Type B pancreatic cell (in vitro differentiated cells): Measurements from ENCODE around the gene S1PR5. TPM values are rescaled to one million over a fixed set of nuclear protein-coding genes. Genes with fewer than 3 reads are reported as not detected.

Experiments used
- DNase-seq: peaks from one replicate; pipeline ENCODE4 v3.0.0; 2021; ENCODE audit warnings: mixed read lengths; ENCODE audit not compliant: unreplicated experiment; ENCODE audit errors: extremely low spot score
- H3K27ac Mint-ChIP-seq: 2 replicates; pipeline ENCODE4 v1.8.0; 2021; ENCODE audit warnings: mild to moderate bottlenecking, mixed read lengths
- H3K27me3 Mint-ChIP-seq: 2 replicates; pipeline ENCODE4 v1.8.0; 2021; ENCODE audit warnings: mixed read lengths
- H3K36me3 Mint-ChIP-seq: 2 replicates; pipeline ENCODE4 v1.8.0; 2021; ENCODE audit warnings: mixed read lengths
- H3K4me1 Mint-ChIP-seq: one replicate; pipeline ENCODE4 v1.8.0; 2021; ENCODE audit warnings: mixed read lengths; ENCODE audit not compliant: unreplicated experiment
- H3K4me3 Mint-ChIP-seq: 2 replicates; pipeline ENCODE4 v1.8.0; 2021; ENCODE audit warnings: mild to moderate bottlenecking, mixed read lengths
- H3K9me3 Mint-ChIP-seq: 2 replicates; pipeline ENCODE4 v1.8.0; 2021; ENCODE audit warnings: mixed read lengths
- CTCF ChIP-seq: fragments of 200-600 bp; sonication (generic); conservative IDR thresholded peaks from 2 replicates; pipeline ENCODE4 v1.5.0; 2021; ENCODE audit warnings: antibody characterized with exemption, mild to moderate bottlenecking
- total RNA-seq: library from RNA; stranded (reverse); gene quantifications from 2 replicates; pipeline ENCODE4 v1.2.1, GENCODE V29; 2021; ENCODE audit warnings: low replicate concordance

The S1PR5 gene
- total RNA-seq, 1 donor from 2014 or later: 1.1 TPM

DNA sequence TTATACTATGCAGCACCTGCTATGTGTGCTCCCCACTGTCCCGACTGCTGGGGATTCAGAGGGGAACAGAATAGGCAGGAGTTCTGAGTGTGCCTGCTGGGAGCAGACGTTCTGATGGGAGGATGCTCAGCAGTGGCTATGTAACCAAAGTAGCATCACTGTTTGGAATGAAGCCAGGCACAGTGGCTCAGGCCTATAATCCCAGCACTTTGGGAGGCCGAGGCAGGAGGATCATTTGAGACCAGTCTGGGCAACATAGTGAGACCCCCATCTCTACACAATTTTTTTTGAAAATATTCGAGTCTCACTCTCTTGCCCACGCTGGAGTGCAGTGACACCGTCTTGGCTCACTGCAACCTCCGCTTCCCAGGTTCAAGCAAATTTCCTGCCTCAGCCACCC is 32.5 kb upstream of the S1PR5 start:
- Mint-ChIP-seq H3K9me3 (no peaks in the 10 kb centered on the region), H3K27ac (no peak overlapping the region), H3K27me3 (no peaks in the 10 kb centered on the region), H3K4me3 (no peak overlapping the region), H3K4me1 (no peaks in the 10 kb centered on the region), H3K36me3 (no peaks in the 10 kb centered on the region)
- TF ChIP-seq CTCF: no peak
- DNase-seq: no peak

- Mint-ChIP-seq H3K36me3 (no peaks in the 10 kb centered on the region), H3K27ac (no peak overlapping the region), H3K27me3 (no peaks in the 10 kb centered on the region), H3K4me1 (no peaks in the 10 kb centered on the region), H3K9me3 (no peaks in the 10 kb centered on the region), H3K4me3 (no peak overlapping the region)
- no peak for TF ChIP-seq CTCF
- DNase-seq: no peak
Measured at GRCh38 chr19:10548746-10549276, 31.6 kb upstream of the S1PR5 start.

GRCh38 chr19:10546817-10547216 is 29.6 kb upstream of the S1PR5 start:
- Mint-ChIP-seq H3K27ac (no peak overlapping the region), H3K9me3 (no peaks in the 10 kb centered on the region), H3K27me3 (no peaks in the 10 kb centered on the region), H3K4me1 (no peaks in the 10 kb centered on the region), H3K4me3 (no peak overlapping the region), H3K36me3 (no peaks in the 10 kb centered on the region)
- TF ChIP-seq CTCF: no peak
- no peak for DNase-seq

DNA sequence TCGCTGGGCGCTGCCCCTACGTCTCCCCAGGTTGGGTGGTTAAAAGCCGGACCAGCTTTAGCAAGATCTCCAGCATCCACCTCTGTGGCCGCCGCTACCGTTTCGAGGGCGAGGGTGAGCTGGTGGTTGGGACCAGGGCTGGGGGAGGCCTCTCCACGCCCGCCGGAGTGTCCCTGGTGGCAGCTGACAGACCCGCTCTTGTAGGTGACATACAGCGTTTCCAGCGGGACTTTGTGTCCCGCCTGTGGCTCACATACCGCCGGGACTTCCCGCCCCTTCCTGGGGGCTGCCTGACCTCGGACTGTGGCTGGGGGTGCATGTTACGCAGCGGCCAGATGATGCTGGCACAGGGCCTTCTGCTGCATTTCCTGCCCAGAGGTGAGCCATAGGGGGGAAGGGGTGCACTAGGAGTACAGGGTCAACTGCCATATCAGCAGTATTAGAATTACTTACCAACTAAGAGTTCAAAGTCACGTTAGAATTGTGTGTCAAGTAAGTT is 27.6 kb upstream of the S1PR5 start:
- DNase-seq: no peak
- Mint-ChIP-seq H3K27me3 (peaks cover 3% of the 10 kb centered on the region), H3K4me3 (peak overlapping the region; percentile 90), H3K4me1 (no peaks in the 10 kb centered on the region), H3K27ac (peak overlapping the region; percentile 41), H3K36me3 (no peaks in the 10 kb centered on the region), H3K9me3 (no peaks in the 10 kb centered on the region)
- no peak for TF ChIP-seq CTCF

GRCh38 chr19:10544242-10544752 is 27.1 kb upstream of the S1PR5 start:
- no peak for TF ChIP-seq CTCF
- Mint-ChIP-seq H3K9me3 (no peaks in the 10 kb centered on the region), H3K36me3 (no peaks in the 10 kb centered on the region), H3K4me3 (peak overlapping the region; percentile 90), H3K4me1 (no peaks in the 10 kb centered on the region), H3K27me3 (peaks cover 3% of the 10 kb centered on the region), H3K27ac (peak overlapping the region; percentile 41)
- DNase-seq: no peak
